AG09319 (cell line): ENCODE results near the gene ACP4.

Source experiments
- DNase-seq: peaks from one replicate; pipeline ENCODE4 v3.0.0-alpha.2; 2010; ENCODE audit warnings: low read depth; ENCODE audit errors: extremely low read depth
- TF ChIP-seq, protein P1 (sequence below): IDR thresholded peaks from 2 replicates; pipeline ENCODE4 v1.5.1; 2011; ENCODE audit warnings: low read depth, mild to moderate bottlenecking, inconsistent platforms, low read length, moderate library complexity

The ACP4 gene

DNA sequence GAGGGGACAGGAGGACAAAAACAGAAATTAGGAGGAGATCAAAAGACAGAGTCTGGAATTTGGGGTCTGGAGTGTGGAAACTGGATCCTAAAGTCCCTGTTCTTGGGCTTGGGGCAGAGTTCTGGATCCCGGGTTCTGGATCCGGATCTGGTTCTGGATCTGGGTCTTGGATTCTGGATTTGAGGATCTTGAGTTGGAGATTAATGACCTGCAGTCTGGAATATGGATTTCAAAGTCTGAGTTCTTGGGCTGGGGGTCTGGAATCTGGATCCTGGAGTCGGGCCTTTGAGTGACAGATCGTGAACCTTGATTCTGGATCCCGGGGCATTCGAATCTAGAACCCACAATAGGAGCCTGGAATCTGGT, 43.6 kb downstream of the ACP4 start:
- no peak for DNase-seq
- TF ChIP-seq, protein P1, sequence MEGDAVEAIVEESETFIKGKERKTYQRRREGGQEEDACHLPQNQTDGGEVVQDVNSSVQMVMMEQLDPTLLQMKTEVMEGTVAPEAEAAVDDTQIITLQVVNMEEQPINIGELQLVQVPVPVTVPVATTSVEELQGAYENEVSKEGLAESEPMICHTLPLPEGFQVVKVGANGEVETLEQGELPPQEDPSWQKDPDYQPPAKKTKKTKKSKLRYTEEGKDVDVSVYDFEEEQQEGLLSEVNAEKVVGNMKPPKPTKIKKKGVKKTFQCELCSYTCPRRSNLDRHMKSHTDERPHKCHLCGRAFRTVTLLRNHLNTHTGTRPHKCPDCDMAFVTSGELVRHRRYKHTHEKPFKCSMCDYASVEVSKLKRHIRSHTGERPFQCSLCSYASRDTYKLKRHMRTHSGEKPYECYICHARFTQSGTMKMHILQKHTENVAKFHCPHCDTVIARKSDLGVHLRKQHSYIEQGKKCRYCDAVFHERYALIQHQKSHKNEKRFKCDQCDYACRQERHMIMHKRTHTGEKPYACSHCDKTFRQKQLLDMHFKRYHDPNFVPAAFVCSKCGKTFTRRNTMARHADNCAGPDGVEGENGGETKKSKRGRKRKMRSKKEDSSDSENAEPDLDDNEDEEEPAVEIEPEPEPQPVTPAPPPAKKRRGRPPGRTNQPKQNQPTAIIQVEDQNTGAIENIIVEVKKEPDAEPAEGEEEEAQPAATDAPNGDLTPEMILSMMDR = no peak

DNA sequence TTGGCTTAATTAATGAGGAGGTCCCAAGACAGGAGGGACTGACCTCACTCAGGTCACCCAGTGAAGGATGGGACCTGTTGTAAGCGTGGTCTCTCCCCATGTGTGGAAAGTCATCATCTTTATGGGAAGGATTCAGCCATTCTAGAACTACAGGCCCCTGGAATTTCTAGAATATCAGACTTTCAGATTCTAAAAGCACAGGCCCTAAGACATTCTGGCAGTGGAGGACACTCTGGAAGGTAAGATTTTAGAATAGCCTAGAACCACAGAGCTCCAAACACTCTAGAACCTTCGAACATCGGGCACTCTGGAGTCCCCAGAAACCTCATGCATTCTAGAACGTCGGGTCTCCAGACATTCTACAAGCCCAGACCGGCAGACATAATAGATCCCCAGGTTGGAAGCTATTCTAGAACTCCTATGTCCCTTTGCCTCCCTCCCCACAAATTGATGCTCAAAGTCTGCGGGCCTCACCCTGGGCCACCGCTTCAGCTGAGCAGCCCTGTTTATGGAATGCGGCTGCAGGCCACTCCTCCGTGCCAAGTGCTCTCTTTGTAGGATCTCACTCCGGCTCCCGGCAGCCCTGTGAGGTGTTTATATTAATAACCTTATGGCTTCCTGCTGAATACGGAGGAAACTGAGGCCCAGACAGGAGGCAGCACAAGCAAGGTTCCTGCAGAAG, 45.0 kb downstream of the ACP4 start:
- DNase-seq = no peak
- TF ChIP-seq, protein P1 = no peak

DNA sequence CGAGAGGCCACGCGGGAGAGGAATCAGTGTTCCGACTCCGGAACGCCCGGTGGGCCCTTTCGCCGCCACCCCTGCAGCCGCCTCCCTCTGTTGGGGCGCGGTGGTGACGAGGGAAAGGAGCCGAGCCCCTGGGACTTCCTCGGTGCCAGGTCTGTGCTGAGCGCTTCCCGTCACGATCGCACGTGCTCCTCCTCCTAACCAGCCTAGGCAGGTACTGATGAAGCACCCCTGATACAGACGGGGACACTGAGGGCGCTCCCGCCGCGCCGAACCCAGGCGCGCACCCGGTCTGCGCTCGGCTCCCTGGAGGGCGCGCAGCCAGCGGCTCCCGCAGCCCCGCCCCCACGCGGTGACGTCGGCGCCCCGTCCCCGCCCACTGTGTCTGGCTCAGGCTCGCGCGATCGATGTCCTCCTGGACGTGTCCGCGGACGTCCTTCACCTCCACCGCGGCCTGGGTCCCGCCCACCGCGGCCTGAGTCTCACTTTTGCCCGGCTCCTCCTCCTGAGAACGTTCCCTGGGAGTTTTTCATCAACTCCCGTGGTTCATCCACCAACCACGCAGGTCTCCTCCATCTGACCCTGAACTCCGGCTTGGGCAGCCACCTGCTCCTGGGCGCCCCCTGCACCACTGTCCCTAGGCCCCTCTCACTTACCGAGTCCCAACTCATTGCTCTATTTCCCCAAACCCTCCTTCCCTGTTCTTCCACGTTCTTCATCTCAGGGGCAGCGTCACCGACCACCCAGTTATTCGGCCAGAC, 45.7 kb downstream of the ACP4 start:
- TF ChIP-seq, protein P1 = no peak
- no peak for DNase-seq

DNA sequence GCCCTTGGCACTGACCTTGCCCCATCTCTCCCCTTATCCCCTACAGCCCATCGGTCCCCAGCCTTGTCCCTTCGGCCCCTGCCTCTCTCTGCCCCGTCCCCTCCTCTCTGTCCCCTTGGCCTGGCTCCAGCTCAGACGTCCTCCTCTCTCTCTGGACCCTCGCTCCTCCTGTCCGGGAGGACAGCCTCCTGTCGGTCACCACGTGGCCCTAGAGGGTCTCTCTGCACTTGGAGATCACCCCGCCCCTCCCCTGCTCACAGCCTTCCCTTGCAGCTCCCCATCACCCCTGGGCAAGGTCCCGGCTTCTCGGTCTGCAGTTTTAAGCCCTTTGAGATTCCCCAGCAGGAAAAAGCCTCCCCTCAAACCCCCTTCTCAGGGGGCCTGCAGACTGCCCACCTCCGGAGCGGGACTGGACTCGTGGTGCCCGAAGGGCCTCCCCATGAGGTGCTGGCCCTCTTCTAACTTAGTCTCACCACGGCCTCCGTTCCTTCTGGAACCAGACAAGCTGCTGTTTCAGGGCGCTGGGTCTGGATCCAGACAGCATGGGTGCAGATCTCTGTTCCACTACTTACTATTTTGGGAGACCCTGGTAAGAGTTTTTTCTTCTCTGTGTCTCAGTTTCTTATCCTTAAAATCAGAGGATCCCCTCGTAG, 46.5 kb downstream of the ACP4 start:
- TF ChIP-seq, protein P1 = no peak
- no peak for DNase-seq

DNA sequence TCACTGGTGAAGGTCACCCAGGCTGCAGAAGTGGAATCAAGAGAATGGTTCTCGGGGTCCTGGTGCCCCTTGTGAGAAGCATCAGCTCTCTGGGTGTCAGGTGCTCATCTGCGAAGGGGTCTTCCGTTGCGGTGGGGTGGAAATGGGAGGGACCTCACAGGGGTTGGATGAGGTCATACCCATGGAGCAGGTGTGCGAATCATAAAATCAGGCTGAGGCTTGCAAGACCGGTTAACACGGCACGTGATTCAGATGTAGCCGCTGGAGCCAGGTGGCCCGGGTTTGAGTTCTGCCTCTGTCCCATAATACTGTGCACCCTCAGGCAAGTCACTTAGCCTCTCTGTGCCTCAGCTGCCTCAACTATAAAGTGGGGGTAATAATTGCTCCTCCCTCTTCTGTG, 47.1 kb downstream of the ACP4 start:
- no peak for DNase-seq
- TF ChIP-seq, protein P1 = no peak

DNA sequence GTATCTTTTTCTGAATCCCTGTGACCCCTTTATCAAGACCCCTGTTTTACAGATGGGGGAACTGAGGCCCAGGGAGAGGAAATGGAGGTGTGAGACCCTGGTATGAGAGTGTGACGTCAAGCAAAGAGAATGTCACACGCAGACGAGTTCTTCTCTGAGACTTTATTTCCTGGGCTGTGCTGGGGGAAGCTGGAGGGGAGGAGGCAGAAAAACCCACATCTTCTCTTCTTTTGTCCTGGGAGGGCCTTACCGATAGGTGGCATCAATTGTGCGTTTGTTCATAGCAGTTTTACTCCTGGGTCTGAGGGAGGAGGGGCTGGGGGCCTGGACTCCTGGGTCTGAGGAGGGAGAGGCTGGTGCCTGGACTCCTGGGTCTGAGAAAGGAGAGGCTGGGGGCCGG, 48.0 kb downstream of the ACP4 start:
- TF ChIP-seq, protein P1 = no peak
- DNase-seq = no peak
